NCI-H128 (cell line): ENCODE measurements around the gene POLDIP2.
"Not testable (repeated sequence)": the region's sequence is repeated elsewhere in the genome, so short reads cannot be mapped to it uniquely, and the experiment has no call there.

ENCODE experiments used
- DNase-seq: peaks from one replicate; lab custom pipeline; 2025; ENCODE audit not compliant: unreplicated experiment; lab: John Stamatoyannopoulos, UW

Gene POLDIP2

GRCh38 chr17:28338769-28339212 lies 18.5 kb downstream of the POLDIP2 start:
- not testable (repeated sequence) for DNase-seq

DNA sequence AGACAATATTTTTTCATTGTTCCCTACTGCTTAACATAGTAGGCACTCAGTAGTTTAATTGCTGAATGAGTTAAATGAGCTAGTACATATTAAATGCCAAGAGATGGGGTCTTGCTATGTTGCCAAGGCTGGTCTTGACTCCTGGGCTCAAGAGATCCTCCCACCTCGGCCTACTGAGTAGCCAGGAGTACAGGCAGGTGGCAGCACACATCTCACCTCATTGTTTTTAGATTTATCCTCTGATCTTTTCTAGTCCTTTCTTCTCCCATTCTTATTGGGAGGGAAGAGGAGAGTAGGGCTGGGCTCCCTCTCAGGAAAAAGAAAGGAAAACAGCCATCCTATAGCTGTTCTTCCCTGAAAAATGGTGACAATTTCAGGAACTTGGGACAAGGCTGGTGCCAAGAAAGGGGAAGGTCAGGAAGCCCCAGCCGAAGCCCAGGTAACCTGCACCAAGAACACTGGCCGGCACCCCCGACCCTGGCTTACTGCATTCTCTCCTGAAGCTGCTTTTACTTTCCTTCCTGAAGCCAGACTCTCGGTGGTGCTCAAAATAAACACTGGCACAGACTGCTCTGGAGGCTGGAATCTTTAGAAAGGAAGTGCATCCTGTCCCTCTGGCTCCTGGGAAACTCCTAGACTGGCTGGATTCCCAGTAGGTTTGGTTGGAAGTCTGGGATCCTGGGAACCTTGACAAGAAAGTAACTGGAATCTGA lies 19.1 kb downstream of the POLDIP2 start:
- no peak for DNase-seq

DNA sequence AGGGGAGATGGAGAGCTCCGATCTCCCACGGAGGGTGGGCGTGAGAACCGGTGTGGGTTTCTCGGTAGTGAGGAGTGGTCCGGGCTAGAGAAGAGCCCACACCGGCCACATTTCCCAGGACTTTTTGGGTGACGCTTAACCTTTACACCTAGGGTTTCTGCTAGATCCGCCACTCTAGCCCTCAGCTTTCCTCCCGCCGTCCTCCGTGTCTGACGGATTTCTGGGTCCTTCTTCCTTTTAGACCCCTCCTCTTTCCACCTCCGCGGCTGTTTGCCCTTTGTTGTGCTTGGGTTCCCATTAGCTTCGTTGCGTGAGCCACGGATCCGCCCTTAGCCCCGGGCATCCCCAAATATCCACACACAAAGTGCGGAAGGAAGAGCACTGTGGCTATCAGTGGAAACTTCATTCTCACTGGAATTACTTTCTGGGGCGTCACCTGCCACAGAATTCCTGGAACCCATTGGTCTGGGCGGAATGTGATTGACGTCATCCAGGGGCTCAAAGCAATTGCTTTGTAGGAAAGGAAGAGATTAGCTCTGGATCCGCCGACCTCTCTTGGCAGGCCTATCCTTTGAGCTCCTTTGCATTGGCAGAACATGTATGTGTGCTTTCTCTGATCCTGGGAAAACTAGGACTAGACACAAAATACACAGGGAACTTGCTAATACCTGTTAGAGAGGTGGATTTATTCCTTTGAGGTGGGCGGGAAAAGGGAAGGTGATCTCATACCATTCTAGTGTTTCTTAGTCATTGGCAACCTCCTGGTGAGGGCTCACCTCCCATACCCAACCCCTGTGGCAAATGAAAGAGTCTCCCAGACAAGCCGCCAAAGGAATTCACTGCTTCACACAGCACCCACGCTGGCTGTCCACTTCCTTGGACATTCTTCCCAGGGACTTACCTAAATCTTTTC lies 21.1 kb downstream of the POLDIP2 start:
- no peak for DNase-seq

GRCh38 chr17:28335201-28335958 lies 21.9 kb downstream of the POLDIP2 start, which contains the start of the genes IFT20 and TNFAIP1:
Gene IFT20 (minus strand): TSS chr17:28335472. CDS start chr17:28331985, 3,487 bp downstream.
Gene TNFAIP1 (plus strand): TSS chr17:28335761. CDS start chr17:28339522, 3,761 bp downstream.
- peak; percentile 93 for DNase-seq

- no peak for DNase-seq
These were observed 22.6 kb downstream of the POLDIP2 start for GRCh38 chr17:28334666-28335200.

- DNase-seq = no peak
These were observed 23.2 kb downstream of the POLDIP2 start for GRCh38 chr17:28334171-28334570.

- DNase-seq = no peak
These were observed 24.1 kb downstream of the POLDIP2 start for GRCh38 chr17:28333083-28333746.

DNA sequence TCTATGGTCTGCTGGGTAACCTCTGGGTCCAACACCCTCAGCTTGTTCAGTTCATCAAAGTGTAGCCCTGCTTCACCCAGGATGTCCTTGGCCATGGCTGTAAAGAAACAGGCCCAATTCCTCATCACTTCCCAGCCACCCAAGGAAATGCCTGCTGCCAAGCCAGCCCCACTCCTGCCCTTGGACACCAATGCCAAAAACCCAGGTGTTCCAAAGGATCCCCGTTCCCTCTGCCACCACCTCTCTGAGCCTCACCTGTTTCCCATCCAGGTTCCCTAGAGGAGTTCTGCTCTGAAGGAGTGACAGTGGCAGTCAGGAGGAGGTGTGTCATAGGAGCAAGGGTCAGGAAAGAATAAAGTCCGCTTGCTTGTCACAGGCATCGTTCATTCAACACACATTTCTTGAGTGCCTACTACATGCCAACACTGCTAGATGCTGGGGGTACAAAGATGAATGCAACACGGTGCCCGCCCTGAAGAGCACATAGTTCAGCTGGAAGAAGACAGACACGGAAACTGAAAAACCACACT lies 25.4 kb downstream of the POLDIP2 start:
- no peak for DNase-seq

GRCh38 chr17:28330671-28331070 lies 26.7 kb downstream of the POLDIP2 start:
- no peak for DNase-seq

DNA sequence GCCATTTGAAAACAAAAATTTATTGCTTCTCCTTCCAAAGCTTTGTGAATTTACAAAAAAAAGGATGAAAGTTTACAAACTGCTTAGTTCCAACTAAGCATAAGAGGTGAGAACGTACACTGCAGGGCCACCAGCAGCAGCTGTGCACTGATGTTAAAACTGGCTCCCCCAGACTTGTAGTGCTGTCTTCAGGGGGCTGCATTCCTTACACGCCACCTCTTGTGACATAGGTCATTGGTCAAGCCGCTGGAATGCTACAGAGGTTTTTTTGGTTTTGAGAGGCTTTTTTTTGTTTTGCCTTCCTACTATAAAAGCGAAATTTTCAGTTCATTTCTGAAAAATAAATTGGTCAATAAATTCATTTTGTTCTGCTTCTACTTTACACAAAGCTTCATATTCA lies 29.0 kb downstream of the POLDIP2 start:
- DNase-seq = no peak

GRCh38 chr17:28327709-28328108 lies 29.6 kb downstream of the POLDIP2 start:
- no peak for DNase-seq

- DNase-seq = no peak
These were observed 30.2 kb downstream of the POLDIP2 start for GRCh38 chr17:28327031-28327607.

DNA sequence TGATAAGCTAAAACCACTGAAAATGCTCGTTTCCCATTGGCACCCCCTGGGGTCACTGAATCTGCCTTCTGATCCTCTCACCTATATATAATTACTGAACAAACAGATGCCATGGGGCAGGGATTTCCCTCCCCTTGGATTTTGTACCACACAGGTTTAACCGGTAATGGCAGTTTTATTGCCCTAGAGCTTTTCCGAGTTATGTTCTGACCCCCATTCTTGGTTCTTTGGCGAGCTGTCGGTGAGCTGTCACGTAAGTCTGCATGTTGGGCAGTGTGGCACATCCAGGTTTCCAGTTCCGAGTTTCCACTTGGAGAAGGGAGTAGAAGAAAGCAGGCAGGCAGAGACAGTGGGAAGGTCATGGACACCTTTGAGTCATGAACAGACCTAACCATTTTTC lies 31.2 kb downstream of the POLDIP2 start:
- no peak for DNase-seq

- DNase-seq = no peak
These were observed 32.1 kb downstream of the POLDIP2 start for GRCh38 chr17:28325211-28325610.

- DNase-seq = no peak
These were observed 32.5 kb downstream of the POLDIP2 start for GRCh38 chr17:28324781-28325180.

DNA sequence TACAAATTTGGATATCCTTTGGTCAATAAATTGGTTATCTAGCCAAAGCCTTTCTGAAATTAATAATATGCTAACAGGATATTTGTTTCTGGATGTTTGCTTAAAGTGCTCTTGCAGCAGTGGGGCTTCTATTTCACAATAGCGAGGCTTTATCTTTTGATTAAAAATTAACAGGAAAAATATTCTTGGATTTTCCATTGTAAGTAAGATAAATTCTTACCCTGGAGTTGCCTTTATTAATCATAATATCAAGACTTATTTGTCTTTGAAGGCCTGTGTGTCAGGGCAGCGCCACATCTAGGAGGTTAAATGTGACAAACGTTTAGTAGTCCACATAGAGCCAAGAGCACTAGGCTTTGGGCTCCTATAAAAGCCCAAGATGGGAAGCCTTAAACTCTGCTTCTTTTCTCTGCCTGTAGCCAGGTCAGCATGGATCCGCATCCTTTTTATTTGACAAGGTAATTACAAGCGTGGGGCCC lies 33.0 kb downstream of the POLDIP2 start:
- no peak for DNase-seq

DNA sequence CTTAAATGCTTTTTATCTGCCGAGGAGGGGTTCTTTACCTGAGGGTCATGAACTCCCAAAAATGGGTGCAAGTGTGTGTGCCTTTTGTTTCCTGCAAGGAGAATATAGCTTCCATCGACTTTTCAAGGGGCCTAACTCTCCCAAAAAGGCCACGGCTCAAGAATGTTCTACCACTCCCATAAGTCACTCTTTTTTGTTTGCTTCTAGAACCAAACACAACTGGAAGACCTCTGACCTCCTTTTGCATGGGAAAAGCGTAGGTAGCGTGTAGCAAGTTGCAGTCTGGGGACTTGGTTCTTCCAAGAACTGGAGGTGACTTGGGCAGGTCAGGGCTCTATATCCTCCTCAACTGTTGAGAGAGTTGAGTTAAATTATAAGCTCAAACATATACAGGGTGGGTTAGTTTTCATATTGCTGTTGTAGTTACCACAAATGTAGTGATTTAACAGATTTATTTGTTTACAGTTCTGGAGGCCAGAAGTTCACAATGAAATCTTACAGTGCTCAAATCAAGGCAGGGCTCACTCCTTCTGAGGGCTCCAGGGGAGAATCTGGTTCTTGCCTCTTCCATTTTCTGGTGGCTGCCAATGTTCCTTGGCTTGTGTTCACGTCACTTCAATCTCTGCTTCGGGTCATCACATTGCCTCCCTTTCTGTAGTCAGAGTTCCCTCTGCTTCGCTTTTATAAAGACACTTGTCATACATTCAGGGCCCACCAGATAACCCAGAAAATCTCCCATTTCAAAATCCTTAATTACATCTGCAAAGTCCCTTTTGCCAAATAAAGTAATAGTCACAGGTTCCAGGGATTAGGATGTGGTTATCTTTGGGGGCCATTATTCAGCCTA lies 36.9 kb downstream of the POLDIP2 start:
- DNase-seq = no peak

DNA sequence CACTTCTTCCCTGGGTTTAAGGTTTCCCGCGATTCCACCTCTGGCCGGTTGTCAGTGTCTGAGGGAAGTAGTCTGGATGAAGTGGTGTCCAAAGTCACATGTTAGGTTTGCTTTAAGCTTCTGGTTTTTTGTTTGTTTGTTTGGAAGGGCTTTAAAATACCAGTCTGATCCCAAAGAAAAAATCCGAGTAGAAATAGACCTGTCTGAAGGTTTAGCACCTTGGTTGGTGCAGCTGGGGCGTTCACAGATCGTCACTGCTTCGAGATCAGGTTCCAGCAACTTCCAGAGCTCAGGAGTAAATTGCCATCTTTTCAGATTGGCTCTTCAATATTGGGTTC lies 37.8 kb downstream of the POLDIP2 start:
- DNase-seq = no peak
